ENCODE measurements around the gene CDCA4.

CDCA4 gene

GRCh38 chr14:104991896-104992230, 29.0 kb downstream of the CDCA4 start:
- no peak for DNase-seq (ENCODE audit: low read depth)
- H3K4me3 ChIP-seq (ENCODE audit: control insufficient read depth, low read depth, low read length): no peak overlapping the region

GRCh38 chr14:104989951-104990303, 31.0 kb downstream of the CDCA4 start:
- no peak overlapping the region for H3K4me3 ChIP-seq (ENCODE audit: control insufficient read depth, low read depth, low read length)
- no peak for TF ChIP-seq CTCF (IDR thresholded peaks at IDR 0.05; ENCODE audit: control insufficient read depth, insufficient read depth, low read depth, low read length, missing control alignments)
- no peak for DNase-seq (ENCODE audit: low read depth)

More at GRCh38 chr14:104991896-104992230, 29.0 kb downstream of the CDCA4 start:
- no peak for TF ChIP-seq CTCF (IDR thresholded peaks at IDR 0.05; ENCODE audit: control insufficient read depth, insufficient read depth, low read depth, low read length, missing control alignments)

- no peak for DNase-seq (ENCODE audit: low read depth)
- H3K4me3 ChIP-seq (ENCODE audit: control insufficient read depth, low read depth, low read length): no peak overlapping the region
- no peak for TF ChIP-seq CTCF (IDR thresholded peaks at IDR 0.05; ENCODE audit: control insufficient read depth, insufficient read depth, low read depth, low read length, missing control alignments)
Measured at GRCh38 chr14:104989236-104989950, 31.5 kb downstream of the CDCA4 start.

- peak overlapping the region; percentile 78 for H3K4me3 ChIP-seq (ENCODE audit: control insufficient read depth, low read depth, low read length)
- no peak for DNase-seq (ENCODE audit: low read depth)
- TF ChIP-seq CTCF (IDR thresholded peaks at IDR 0.05; ENCODE audit: control insufficient read depth, insufficient read depth, low read depth, low read length, missing control alignments): no peak
Measured at GRCh38 chr14:104986487-104987164, 34.3 kb downstream of the CDCA4 start.

GRCh38 chr14:104985675-104986486, 35.0 kb downstream of the CDCA4 start, which contains the start of gene CLBA1:
Gene CLBA1 (plus strand): TSS chr14:104985788. CDS start chr14:104986432, 644 bp downstream.
- no peak for DNase-seq (ENCODE audit: low read depth)
- TF ChIP-seq CTCF (IDR thresholded peaks at IDR 0.05; ENCODE audit: control insufficient read depth, insufficient read depth, low read depth, low read length, missing control alignments): no peak
- H3K4me3 ChIP-seq (ENCODE audit: control insufficient read depth, low read depth, low read length): peak within 1 kb of the TSS; percentile 78

- no peak for TF ChIP-seq CTCF (IDR thresholded peaks at IDR 0.05; ENCODE audit: control insufficient read depth, insufficient read depth, low read depth, low read length, missing control alignments)
- H3K4me3 ChIP-seq (ENCODE audit: control insufficient read depth, low read depth, low read length): no peak overlapping the region
- DNase-seq (ENCODE audit: low read depth): no peak
Measured at GRCh38 chr14:104984056-104984894, 36.6 kb downstream of the CDCA4 start.
